ENCODE data around the gene ZNF106.

The ZNF106 gene

DNA sequence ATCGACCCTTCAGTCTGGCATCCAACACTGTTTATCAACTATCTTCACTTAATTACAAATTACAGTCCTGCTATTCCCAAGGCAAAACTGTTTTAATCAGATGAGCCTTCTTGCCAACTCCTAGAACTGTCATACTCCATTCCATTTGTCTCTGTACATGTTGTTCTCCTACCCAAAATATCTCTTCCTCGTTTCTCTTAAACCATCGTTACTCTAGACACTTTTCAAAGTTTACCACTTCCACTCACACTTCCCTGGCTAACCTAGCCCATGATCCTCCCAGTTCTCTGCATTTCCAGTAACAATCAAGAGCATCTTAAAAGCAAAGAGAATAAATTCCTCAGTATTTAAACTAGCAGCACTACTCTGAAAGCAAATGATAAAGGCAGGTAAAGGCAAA, 19.9 kb downstream of the ZNF106 start:
- DNase-seq = no peak

GRCh38 chr15:42465520-42466259, 25.3 kb downstream of the ZNF106 start:
- DNase-seq = no peak

GRCh38 chr15:42461261-42461660, 29.7 kb downstream of the ZNF106 start:
- DNase-seq = no peak

GRCh38 chr15:42457445-42458442, 33.2 kb downstream of the ZNF106 start:
- DNase-seq = no peak

DNA sequence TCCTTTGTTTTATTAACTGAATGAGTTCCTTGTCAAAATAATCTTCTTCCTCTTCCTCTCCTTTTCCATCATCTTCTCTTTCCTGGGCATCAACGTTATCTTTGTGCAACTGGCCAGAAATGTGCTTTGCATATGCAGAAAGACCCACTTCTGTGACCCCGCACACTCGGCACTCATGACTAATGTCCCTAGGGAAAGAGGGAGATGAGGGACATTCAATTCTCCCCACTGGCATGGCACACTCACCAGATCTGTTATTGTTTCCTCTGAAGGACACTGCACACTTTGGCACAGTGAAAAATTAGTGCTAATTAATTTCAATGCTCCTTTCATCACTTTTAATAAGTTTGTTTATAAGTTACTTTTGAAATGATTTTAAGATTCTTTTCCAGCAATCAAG, 34.0 kb downstream of the ZNF106 start:
- DNase-seq = no peak

- DNase-seq = no peak
Observed at GRCh38 chr15:42456531-42456930, 34.4 kb downstream of the ZNF106 start.

- DNase-seq = no peak
Observed at GRCh38 chr15:42453826-42454225, 37.1 kb downstream of the ZNF106 start.

- no peak for DNase-seq
Observed at GRCh38 chr15:42450425-42450790, 40.5 kb downstream of the ZNF106 start.

DNA sequence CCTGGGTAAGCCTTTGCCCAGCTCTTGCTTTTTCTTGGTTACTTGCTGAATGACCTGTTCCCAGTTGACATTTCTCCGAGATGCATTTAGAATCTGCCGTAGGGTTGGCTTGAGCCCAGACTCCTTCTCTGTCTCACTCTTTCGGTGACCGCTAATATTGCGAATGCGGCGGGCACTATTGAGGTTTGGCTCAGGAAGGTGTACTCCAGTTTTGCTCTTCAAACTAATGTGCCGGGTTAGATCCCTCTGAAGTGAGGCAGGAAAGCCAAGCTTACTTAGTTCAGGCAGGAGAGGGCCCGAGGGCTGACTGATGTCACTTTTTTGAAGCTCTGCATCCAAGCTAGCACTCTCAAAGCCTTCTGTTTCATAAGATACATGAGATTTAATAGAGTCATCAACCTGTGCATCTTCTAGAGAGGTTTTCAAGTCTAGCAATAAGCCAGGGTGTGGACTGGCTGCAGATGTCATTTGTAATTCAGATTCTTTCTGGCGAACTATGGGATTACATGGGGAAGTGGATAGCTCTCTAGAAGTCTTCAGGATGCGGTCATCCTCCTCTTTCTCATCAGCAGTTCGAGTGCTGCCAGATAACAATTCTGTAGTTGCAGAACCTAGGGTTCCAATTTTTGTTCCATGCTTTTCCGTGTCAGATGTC, 41.0 kb downstream of the ZNF106 start:
- DNase-seq = no peak

- DNase-seq = no peak
Observed at GRCh38 chr15:42448281-42448680, 42.7 kb downstream of the ZNF106 start.

DNA sequence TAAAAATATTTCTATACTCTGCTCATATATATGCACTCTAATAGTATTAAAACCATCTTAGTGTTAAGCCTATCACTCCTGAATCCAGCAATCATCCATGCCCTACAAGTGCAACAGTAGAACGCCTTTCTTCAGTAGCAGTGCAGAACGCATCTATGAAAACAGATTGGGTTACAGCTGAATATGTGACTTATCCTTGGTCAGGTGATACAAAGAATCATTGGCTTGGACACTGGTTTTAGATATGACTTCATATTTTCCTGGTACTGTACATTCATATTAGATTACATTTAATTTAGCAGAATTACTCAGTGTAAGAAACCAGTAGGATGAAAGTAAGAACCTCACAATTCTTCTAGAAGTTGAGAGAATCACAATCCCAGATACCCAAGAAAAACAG, 43.3 kb downstream of the ZNF106 start:
- no peak for DNase-seq

- DNase-seq = no peak
Observed at GRCh38 chr15:42445551-42445950, 45.4 kb downstream of the ZNF106 start.

DNA sequence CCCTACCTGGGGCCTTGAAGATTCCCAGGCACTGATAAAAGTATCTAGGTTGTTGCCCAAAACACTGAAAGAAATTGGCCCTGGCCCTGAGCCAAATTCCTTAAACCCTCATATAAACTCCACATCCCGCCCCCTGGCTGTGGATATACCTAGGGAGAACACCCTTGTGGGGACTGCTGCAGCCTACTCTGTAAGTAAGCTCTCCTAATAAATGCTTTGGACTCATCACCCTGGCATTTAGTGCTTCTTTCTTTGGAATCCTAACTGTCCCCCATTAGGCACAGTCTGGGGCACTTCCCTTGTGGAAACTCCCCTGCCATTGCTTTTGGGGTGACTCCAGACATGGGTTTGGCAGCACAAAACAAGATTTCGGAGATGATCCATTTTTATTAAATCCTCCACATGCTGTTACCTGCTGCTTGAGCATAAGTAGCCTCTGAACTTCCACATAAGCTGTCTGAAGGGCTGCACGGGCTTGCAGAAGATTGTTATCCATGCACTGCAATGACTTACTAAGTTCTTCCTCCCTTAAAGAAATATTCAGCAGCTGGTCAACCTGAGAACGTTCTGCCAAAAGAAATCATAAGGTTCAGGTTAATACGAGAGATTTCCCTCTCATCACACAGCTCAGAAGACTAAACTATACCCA, 46.4 kb downstream of the ZNF106 start:
- no peak for DNase-seq

DNA sequence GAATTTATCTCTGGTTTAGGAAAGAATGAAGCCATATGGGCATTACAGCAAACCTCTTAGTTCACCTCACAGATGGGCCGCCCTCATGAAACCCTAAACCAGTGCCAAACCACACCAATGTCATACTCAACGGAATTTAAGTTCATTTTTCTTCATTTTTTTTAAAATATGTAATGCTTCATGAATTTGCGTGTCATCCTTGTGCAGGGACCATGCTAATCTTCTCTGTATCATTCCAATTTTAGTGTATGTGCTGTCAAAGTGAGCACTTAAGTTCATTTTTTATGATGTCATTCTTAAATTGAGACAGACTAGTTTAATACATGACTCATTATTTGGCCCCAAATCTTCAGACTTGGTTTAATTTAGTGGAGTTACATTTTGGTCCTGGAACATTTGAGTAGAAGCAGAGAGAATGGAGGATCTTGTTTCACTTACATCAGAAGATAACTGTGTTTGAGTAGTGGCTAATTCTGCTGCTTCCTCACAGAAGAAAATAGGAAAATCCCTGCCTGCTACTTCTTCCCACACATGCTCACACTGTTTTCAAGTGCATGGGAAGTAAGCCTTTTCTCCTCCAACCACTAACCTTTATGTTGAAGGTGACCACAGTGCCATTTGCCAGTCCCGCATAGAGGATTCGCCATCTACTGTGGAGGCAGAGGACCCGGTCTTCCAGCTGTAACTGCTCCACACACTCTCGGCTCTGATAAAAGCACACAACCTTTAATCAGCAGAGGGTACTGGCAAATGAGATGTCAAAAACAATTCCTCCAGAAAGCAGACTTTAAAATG, 63.3 kb downstream of the ZNF106 start:
- no peak for DNase-seq

- DNase-seq = no peak
Observed at GRCh38 chr15:42421376-42421775, 69.6 kb downstream of the ZNF106 start.

DNA sequence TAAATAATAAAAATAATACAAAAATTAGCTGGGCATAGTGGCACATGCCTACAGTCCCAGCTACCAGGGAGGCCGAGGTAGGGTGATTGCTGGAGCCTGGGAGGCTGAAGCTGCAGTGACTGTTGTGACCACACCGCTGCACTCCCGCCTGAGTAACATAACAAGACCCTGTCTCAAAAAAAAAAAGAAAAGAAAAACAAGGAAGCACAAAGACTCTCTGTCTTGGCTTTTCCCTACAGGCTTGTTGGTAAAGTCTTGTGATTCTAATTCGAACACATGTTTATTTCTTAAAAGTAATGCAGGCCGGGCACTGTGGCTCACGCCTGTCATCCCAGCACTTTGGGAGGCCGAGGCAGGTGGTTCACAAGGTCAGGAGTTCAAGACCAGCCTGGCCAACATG, 71.6 kb downstream of the ZNF106 start:
- DNase-seq = no peak

- no peak for DNase-seq
Observed at GRCh38 chr15:42413920-42414319, 77.0 kb downstream of the ZNF106 start.

- no peak for DNase-seq
Observed at GRCh38 chr15:42411884-42412283, 79.1 kb downstream of the ZNF106 start.

DNA sequence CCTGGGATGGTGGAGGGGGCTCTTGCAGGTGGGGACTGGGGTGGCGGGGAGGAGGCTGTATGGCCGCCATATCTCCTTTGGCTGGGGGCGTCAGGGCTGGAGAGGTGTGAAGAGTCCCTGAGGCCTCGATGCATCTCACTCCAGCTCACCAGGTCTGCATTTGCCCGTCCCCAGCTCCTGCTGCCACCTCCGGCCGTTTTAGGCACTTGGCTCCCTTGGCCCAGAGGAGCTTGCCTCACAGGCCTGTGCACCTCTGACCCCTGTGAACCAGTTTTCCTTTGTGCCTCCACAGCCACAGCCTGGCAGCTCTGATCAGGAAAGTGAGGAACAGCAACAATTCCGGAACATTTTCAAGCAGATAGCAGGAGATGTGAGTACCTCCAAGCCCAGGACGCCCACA, 81.9 kb downstream of the ZNF106 start:
- DNase-seq = no peak

DNA sequence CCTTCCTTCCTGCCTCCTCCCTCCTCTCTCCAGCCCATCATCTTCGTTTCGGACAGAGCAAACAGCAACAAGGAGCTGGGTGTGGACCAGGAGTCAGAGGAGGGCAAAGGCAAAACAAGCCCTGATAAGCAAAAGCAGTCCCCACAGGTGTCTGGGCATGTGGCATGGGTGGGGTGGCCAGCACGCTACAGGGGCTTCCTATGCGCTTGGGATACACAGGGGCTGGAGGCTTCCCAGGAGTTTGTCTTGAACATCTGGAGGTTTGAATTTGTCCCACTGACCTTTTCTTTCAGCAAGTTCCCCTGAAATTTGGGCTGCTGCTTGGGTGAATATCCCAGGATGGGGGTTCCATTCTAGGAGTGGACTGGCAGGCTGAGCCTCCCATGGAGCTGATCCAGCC, 82.8 kb downstream of the ZNF106 start:
- no peak for DNase-seq

- no peak for DNase-seq
Observed at GRCh38 chr15:42405863-42406482, 85.0 kb downstream of the ZNF106 start.
